GM10266 (cell line): ENCODE measurements around the gene DFFB.

Experiments used
- DNase-seq: peaks from one replicate; pipeline ENCODE4 v3.0.0; 2012; ENCODE audit errors: extremely low spot score
- CTCF ChIP-seq: IDR thresholded peaks from 2 replicates; pipeline ENCODE4 v1.5.1; 2012; ENCODE audit warnings: mild to moderate bottlenecking, low read depth; ENCODE audit not compliant: control insufficient read depth, insufficient read depth; ENCODE audit errors: missing control alignments

DFFB gene

GRCh38 chr1:3831689-3832088 is 25.6 kb upstream of the DFFB start:
- DNase-seq, result no peak
- no peak for TF ChIP-seq CTCF

- no peak for DNase-seq
- TF ChIP-seq CTCF, result no peak
These were observed 22.6 kb upstream of the DFFB start for GRCh38 chr1:3834701-3835100.

- no peak for TF ChIP-seq CTCF
- DNase-seq, result no peak
These were observed 20.9 kb upstream of the DFFB start for GRCh38 chr1:3836421-3836820.

GRCh38 chr1:3837200-3837599 is 20.1 kb upstream of the DFFB start:
- DNase-seq, result no peak
- TF ChIP-seq CTCF, result no peak

- TF ChIP-seq CTCF, result no peak
- DNase-seq, result no peak
These were observed 19.6 kb upstream of the DFFB start for GRCh38 chr1:3837685-3838084.

- DNase-seq, result no peak
- no peak for TF ChIP-seq CTCF
These were observed 18.5 kb upstream of the DFFB start for GRCh38 chr1:3838788-3839187.

- no peak for TF ChIP-seq CTCF
- no peak for DNase-seq
These were observed 15.8 kb upstream of the DFFB start for GRCh38 chr1:3841491-3841890.
